ENCODE measurements around the gene CDHR2.

The CDHR2 gene

GRCh38 chr5:176643491-176644219, 94.5 kb downstream of the CDHR2 start:
- no peak for DNase-seq

- no peak for DNase-seq
These were observed 95.2 kb downstream of the CDHR2 start for GRCh38 chr5:176644294-176644693.

- DNase-seq: no peak
These were observed 95.9 kb downstream of the CDHR2 start for GRCh38 chr5:176644878-176645670.

Data from effector CD8-positive, alpha-beta T cell (primary cell).